Type B pancreatic cell (in vitro differentiated cells): Measurements from ENCODE around the gene CNTNAP2. TPM values are rescaled to one million over a fixed set of nuclear protein-coding genes. Genes with fewer than 3 reads are reported as not detected.

Source experiments
- DNase-seq: peaks from one replicate; pipeline ENCODE4 v3.0.0; 2021; ENCODE audit warnings: mixed read lengths; ENCODE audit not compliant: unreplicated experiment; ENCODE audit errors: extremely low spot score
- H3K27ac Mint-ChIP-seq: 2 replicates; pipeline ENCODE4 v1.8.0; 2021; ENCODE audit warnings: mild to moderate bottlenecking, mixed read lengths
- H3K27me3 Mint-ChIP-seq: 2 replicates; pipeline ENCODE4 v1.8.0; 2021; ENCODE audit warnings: mixed read lengths
- H3K36me3 Mint-ChIP-seq: 2 replicates; pipeline ENCODE4 v1.8.0; 2021; ENCODE audit warnings: mixed read lengths
- H3K4me1 Mint-ChIP-seq: one replicate; pipeline ENCODE4 v1.8.0; 2021; ENCODE audit warnings: mixed read lengths; ENCODE audit not compliant: unreplicated experiment
- H3K4me3 Mint-ChIP-seq: 2 replicates; pipeline ENCODE4 v1.8.0; 2021; ENCODE audit warnings: mild to moderate bottlenecking, mixed read lengths
- H3K9me3 Mint-ChIP-seq: 2 replicates; pipeline ENCODE4 v1.8.0; 2021; ENCODE audit warnings: mixed read lengths
- total RNA-seq: library from RNA; stranded (reverse); gene quantifications from 2 replicates; pipeline ENCODE4 v1.2.1, GENCODE V29; 2021; ENCODE audit warnings: low replicate concordance
- TF ChIP-seq, protein P1 (sequence below): fragments of 200-600 bp; sonication (generic); conservative IDR thresholded peaks from 2 replicates; pipeline ENCODE4 v1.5.0; 2021; ENCODE audit warnings: antibody characterized with exemption, mild to moderate bottlenecking

The CNTNAP2 gene
- total RNA-seq, 1 donor from 2014 or later = 26.8 TPM

DNA sequence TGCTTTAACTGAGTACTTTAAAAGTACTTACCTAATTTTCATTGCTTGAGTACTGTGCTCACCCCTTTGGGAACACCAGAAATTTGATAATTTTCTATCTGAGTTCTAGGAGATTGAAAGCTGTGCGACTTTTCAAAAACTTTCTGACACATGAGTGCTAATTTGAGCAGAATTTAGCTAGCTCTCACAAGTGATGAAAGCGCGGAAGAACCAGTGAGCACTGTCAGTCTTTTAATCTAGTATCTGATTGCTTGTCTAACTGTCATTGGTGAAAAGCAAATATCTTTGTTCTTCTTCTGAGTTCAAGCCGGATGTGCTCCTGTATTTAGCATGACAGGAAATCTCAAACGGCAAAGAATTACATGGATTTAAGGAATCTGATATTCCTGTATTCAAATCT, 899.4 kb downstream of the CNTNAP2 start:
- H3K27me3 Mint-ChIP-seq = no peaks in the 10 kb centered on the region
- no peak for DNase-seq
- no peaks in the 10 kb centered on the region for H3K36me3 Mint-ChIP-seq
- TF ChIP-seq, protein P1, sequence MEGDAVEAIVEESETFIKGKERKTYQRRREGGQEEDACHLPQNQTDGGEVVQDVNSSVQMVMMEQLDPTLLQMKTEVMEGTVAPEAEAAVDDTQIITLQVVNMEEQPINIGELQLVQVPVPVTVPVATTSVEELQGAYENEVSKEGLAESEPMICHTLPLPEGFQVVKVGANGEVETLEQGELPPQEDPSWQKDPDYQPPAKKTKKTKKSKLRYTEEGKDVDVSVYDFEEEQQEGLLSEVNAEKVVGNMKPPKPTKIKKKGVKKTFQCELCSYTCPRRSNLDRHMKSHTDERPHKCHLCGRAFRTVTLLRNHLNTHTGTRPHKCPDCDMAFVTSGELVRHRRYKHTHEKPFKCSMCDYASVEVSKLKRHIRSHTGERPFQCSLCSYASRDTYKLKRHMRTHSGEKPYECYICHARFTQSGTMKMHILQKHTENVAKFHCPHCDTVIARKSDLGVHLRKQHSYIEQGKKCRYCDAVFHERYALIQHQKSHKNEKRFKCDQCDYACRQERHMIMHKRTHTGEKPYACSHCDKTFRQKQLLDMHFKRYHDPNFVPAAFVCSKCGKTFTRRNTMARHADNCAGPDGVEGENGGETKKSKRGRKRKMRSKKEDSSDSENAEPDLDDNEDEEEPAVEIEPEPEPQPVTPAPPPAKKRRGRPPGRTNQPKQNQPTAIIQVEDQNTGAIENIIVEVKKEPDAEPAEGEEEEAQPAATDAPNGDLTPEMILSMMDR = no peak
- no peaks in the 10 kb centered on the region for H3K9me3 Mint-ChIP-seq
- H3K4me3 Mint-ChIP-seq = no peak overlapping the region
- no peak overlapping the region for H3K27ac Mint-ChIP-seq
- H3K4me1 Mint-ChIP-seq = no peaks in the 10 kb centered on the region

DNA sequence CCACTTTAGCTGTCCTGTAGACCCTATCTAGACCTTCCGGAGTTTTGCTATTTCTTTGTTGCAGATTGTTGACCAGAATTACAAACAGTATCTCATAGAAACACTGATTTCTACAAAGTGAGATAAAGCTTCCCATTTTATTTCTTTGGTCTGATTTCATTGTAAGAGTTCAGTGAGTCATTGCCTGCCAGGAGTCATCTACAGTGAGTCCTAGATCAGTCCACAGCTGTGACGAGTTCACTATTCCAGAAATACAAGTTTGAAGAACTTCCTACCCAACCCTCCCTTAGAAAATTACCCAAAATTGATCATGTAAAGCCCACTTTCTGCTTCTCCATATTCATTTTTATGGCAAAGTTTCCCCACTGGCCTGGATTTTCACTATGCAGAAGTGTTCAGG, 905.5 kb downstream of the CNTNAP2 start:
- Mint-ChIP-seq H3K27ac (no peak overlapping the region), H3K4me3 (no peak overlapping the region), H3K36me3 (no peaks in the 10 kb centered on the region), H3K9me3 (no peaks in the 10 kb centered on the region), H3K27me3 (no peaks in the 10 kb centered on the region), H3K4me1 (no peaks in the 10 kb centered on the region)
- no peak for DNase-seq
- TF ChIP-seq, protein P1 = no peak

DNA sequence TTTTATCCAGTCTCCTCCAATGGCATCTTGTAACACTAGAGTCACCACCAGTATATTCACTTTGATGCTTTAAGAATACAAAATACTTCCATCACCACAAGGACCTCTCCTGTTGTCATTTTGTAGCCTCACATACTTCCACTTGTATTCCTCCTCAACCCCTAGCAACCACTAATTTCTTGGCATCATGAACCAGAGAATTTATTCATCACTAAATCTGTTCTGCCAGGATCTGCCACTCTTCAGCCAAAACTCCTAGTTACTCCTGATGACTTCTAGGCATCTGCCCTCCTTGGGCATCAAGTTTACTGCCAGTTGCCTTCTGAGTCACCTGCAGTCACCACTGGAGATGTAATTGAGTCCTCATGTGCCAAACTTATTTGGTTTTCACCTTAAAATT, 906.8 kb downstream of the CNTNAP2 start:
- TF ChIP-seq, protein P1 = no peak
- H3K27ac Mint-ChIP-seq = no peak overlapping the region
- H3K27me3 Mint-ChIP-seq = no peaks in the 10 kb centered on the region
- H3K4me3 Mint-ChIP-seq = no peak overlapping the region
- no peaks in the 10 kb centered on the region for H3K36me3 Mint-ChIP-seq
- H3K9me3 Mint-ChIP-seq = no peaks in the 10 kb centered on the region
- no peak for DNase-seq
- H3K4me1 Mint-ChIP-seq = no peaks in the 10 kb centered on the region

DNA sequence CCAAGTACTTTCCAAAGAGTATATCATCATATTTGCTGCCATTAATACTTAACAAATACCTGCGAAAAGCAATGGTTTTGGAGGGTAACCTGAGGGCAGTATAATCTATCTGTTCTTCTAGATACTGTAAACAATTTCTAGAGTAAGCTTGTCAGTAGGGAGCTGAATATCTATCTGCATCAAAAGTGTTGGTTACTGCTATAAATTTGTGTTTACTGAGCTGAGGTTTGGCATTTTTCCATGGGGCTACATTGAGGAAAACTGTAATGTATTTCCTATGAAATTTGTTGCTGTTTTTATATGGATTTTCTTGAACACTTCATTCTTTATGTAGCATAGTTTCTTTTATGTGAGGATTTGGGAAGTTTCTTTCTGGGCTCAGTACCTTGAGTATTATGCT, 913.4 kb downstream of the CNTNAP2 start:
- Mint-ChIP-seq H3K36me3 (no peaks in the 10 kb centered on the region), H3K27ac (no peak overlapping the region), H3K4me1 (no peaks in the 10 kb centered on the region), H3K27me3 (no peaks in the 10 kb centered on the region), H3K9me3 (no peaks in the 10 kb centered on the region), H3K4me3 (no peak overlapping the region)
- DNase-seq = no peak
- TF ChIP-seq, protein P1 = no peak

DNA sequence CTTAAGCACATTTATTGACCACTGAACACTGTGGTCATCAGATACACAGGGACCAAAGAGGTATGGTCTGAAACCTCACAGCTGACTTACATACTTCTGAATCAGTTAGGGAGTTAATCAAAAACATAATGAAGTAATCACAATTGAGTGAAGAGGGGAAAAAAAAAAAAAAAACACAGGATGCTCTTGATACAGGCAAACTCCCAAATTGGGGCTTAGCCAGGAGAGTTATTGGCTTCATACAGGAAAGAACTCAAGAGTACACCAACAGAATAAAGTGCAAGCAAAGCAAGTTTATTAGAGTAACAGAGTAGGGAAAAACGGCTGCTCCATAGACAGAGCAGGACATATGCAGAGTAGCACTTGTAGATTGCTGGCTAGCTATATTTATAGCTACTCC, 917.0 kb downstream of the CNTNAP2 start:
- H3K4me1 Mint-ChIP-seq = no peaks in the 10 kb centered on the region
- H3K4me3 Mint-ChIP-seq = no peak overlapping the region
- H3K27me3 Mint-ChIP-seq = no peaks in the 10 kb centered on the region
- no peak overlapping the region for H3K27ac Mint-ChIP-seq
- no peaks in the 10 kb centered on the region for H3K9me3 Mint-ChIP-seq
- TF ChIP-seq, protein P1 = no peak
- no peaks in the 10 kb centered on the region for H3K36me3 Mint-ChIP-seq
- no peak for DNase-seq

DNA sequence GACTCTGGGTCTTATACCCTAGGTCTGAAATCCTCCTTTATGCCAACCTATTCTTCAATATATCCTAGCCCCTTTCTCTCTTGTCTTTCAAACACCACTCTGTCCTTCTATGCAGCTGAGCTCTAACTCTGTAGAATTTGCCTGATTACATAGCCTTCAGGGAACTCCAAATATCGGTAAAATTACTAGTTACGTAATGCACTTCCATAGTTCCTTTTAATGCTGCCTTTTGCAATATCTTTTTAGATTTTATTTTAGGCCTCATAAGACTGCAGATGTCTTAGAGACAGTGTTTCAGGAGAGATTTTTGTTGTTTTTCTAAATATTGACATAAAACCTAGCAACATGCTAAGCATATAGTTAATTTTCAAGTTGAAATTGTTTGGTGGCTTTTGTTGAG, 924.8 kb downstream of the CNTNAP2 start:
- Mint-ChIP-seq H3K36me3 (no peaks in the 10 kb centered on the region), H3K27me3 (no peaks in the 10 kb centered on the region), H3K4me3 (no peak overlapping the region), H3K9me3 (no peaks in the 10 kb centered on the region), H3K27ac (no peak overlapping the region), H3K4me1 (no peaks in the 10 kb centered on the region)
- DNase-seq = no peak
- TF ChIP-seq, protein P1 = no peak
